ENCODE measurements around the gene RAPGEF1. TPM values are rescaled to one million over a fixed set of nuclear protein-coding genes. Genes with fewer than 3 reads are reported as not detected.

RAPGEF1 gene
- total RNA-seq, 1 experiment from 2014 or later = 55.6 TPM

- no peak overlapping the region for H3K9ac ChIP-seq (ENCODE audit: extremely low read depth, insufficient read length, low read length)
- no CpG with 5 or more reads among the region's 8 CpGs for WGBS (ENCODE audit: extremely low coverage, insufficient read length, low lambda C conversion rate)
- no peak overlapping the region for H3K4me3 Mint-ChIP-seq
Observed at GRCh38 chr9:131744720-131745201, 4.9 kb upstream of the RAPGEF1 start.

More at GRCh38 chr9:131744720-131745201, 4.9 kb upstream of the RAPGEF1 start:
- H3K23ac ChIP-seq (ENCODE audit: insufficient read length, low read depth, low read length) = no peak overlapping the region
- no peak overlapping the region for H3K4ac ChIP-seq (ENCODE audit: low read depth, low read length)
- no peak overlapping the region for H2BK12ac ChIP-seq (ENCODE audit: insufficient read length, low read depth, low read length)
- no peak overlapping the region for H3K56ac ChIP-seq (ENCODE audit: insufficient read length, low read depth, low read length)
- Mint-ChIP-seq H3K27ac (no peak overlapping the region), H3K36me3 (ENCODE audit: insufficient read depth in 1 of 3, low read depth in 3 of 3) (peaks cover 0 to 4% (median 3%) of the 10 kb centered on the region in 3 experiments; a peak in 3 of 7 replicates), H3K4me1 (no peaks in the 10 kb centered on the region), H3K9me3 (peaks cover 5 to 10% of the 10 kb centered on the region in 2 experiments), H3K27me3 (ENCODE audit: low read depth) (no peaks in the 10 kb centered on the region; the same call in 1 of the 2 replicates)
- H4K8ac ChIP-seq (replicated peaks; ENCODE audit: insufficient read length, low read depth, low read length) = no peak overlapping the region
- no peak overlapping the region for H2BK20ac ChIP-seq (ENCODE audit: low read depth, low read length, poor library complexity, severe bottlenecking)
- H4K20me1 ChIP-seq (ENCODE audit: control insufficient read depth, insufficient read depth, insufficient read length) = no peaks in the 10 kb centered on the region
- no peak overlapping the region for H3K18ac ChIP-seq (ENCODE audit: insufficient read length, low read depth, low read length)
- no peaks in the 10 kb centered on the region for H3K4me1 ChIP-seq (ENCODE audit: insufficient read depth, low read length)
- no peak overlapping the region for H2AK5ac ChIP-seq (ENCODE audit: insufficient read length, low read length)
- H3K4me2 ChIP-seq (ENCODE audit: insufficient read depth, insufficient read length, low read length) = no peak overlapping the region
- no peaks in the 10 kb centered on the region for H3K9me3 ChIP-seq (ENCODE audit: control insufficient read depth, low read depth, low read length)
- no peak overlapping the region for H2BK15ac ChIP-seq (ENCODE audit: low read depth, low read length)
- no peak overlapping the region for H3T11ph ChIP-seq (ENCODE audit: low read length)
- no peaks in the 10 kb centered on the region for H3K23me2 ChIP-seq (ENCODE audit: insufficient read length, low read depth, low read length, poor library complexity, severe bottlenecking)
- no peak overlapping the region for H2BK5ac ChIP-seq (ENCODE audit: insufficient read length, low read length)
- H3K14ac ChIP-seq (ENCODE audit: insufficient read depth, low read length) = no peak overlapping the region
- H2AFZ ChIP-seq (ENCODE audit: low read length) = no peak overlapping the region
- H3K79me1 ChIP-seq (ENCODE audit: insufficient read depth, low read depth, low read length, poor library complexity, severe bottlenecking) = no peaks in the 10 kb centered on the region
- no peaks in the 10 kb centered on the region for H3K27me3 ChIP-seq (ENCODE audit: insufficient read depth, low read length)
- H4K91ac ChIP-seq (ENCODE audit: insufficient read length, low read depth, low read length) = no peak overlapping the region
- no peaks in the 10 kb centered on the region for H3K79me2 ChIP-seq (ENCODE audit: insufficient read depth, low read length)
- H4K5ac ChIP-seq (ENCODE audit: insufficient read length, low read depth, low read length) = no peak overlapping the region
- no peak overlapping the region for H2BK120ac ChIP-seq (ENCODE audit: low read depth, low read length, poor library complexity, severe bottlenecking)
- no peak for DNase-seq
- H3K27ac ChIP-seq (ENCODE audit: insufficient read length, low read depth, low read length) = no peak overlapping the region
- no peak for TF ChIP-seq CTCF (conservative IDR thresholded peaks at IDR 0.05)

Measured in H9 (cell line).